ENCODE data around the gene DNAH12.
A peak's percentile ranks its signal among the peaks of the same experiment; 100 is the strongest.
"Not testable (repeated sequence)": the region's sequence is repeated elsewhere in the genome, so short reads cannot be mapped to it uniquely, and the experiment has no call there.

DNAH12 gene

GRCh38 chr3:57411715-57412114 is 132.4 kb downstream of the DNAH12 start:
- DNase-seq (ENCODE audit: low spot score) = no peak

GRCh38 chr3:57409471-57409870 is 134.7 kb downstream of the DNAH12 start:
- no peak for DNase-seq (ENCODE audit: low spot score)

GRCh38 chr3:57402675-57403074 is 141.5 kb downstream of the DNAH12 start:
- DNase-seq (ENCODE audit: low spot score) = no peak

- peak; percentile 76 for DNase-seq (ENCODE audit: low spot score)
These were observed 146.7 kb downstream of the DNAH12 start for GRCh38 chr3:57397175-57398026.

- DNase-seq (ENCODE audit: low spot score) = no peak
These were observed 150.2 kb downstream of the DNAH12 start for GRCh38 chr3:57393977-57394376.

GRCh38 chr3:57391767-57392166 is 152.4 kb downstream of the DNAH12 start:
- DNase-seq (ENCODE audit: low spot score) = no peak

GRCh38 chr3:57389271-57389670 is 154.9 kb downstream of the DNAH12 start:
- no peak for DNase-seq (ENCODE audit: low spot score)

DNA sequence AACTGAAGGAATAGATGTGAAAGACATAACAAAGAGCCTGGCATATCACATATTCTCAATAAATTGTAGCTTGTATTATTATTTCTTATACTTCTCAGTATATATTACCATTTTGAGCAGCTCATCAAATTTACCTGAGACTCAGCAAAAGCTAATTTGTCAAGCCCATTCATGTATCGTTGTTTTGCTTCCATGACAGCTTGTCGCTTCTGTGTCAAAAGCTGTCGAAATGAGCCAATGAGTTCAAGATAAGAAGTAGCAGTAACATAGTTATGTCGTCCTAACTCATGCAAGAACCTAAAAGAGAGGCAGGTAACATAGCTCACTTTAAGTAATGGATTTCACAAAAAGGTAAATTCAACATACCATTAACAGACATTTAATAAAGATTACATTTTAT is 157.8 kb downstream of the DNAH12 start:
- no peak for DNase-seq (ENCODE audit: low spot score)

DNA sequence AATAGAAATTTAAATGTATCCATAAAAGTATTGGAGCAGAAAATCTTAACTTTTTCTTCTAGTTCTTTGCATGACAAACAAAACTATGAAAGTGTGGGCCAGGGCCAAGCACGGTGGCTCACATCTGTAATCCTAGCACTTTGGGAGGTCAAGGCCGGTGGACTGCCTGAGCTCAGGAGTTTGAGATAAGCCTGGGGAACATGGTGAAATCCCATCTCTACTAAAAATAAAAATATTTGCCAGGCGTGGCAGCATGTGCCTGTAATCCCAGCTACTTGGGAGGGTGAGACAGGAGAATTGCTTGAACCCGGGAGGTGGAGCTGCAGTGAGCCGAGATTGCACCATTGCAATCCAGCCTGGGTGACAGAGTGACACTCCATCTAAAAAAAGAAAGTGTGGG is 158.6 kb downstream of the DNAH12 start:
- no peak for DNase-seq (ENCODE audit: low spot score)

DNA sequence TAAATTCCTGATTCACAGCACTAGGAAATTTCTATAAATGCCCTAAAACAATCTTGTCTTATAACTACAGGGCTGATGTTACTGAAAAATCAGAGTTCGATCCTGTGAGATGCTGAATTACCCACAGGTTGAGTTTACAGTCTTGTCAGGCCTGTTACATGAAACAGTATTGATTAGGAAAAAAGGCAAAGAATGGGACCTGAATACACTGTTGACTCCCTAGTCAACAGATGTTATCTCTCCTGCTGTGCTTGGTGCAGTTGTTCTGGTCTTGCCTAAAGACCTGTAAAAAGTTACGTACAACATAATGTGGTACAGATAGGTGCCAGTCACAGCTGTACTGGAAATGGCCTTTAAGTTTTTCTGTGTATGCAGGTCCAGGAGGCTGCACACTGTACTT is 160.3 kb downstream of the DNAH12 start:
- DNase-seq (ENCODE audit: low spot score) = no peak

DNA sequence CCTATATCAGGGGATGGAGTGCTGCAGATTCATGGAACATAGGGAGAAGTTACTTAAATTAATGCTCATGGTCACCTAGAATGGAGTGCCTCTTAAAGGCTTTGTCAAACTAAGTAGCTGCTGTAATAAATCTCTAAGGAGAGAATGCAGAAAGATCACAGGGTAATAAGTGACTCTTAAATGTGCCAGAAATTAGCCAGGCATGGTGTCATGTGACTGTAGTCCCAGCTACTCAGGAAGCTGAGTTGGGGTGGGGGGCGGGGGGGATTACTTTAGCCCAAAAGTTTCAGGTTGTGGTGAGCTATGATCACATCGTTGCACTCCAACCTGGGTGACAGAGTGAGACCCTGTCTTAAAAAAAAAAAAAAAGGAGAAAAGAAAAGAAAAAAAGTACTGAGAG is 160.7 kb downstream of the DNAH12 start:
- no peak for DNase-seq (ENCODE audit: low spot score)

GRCh38 chr3:57382933-57383332 is 161.2 kb downstream of the DNAH12 start:
- DNase-seq (ENCODE audit: low spot score) = no peak

DNA sequence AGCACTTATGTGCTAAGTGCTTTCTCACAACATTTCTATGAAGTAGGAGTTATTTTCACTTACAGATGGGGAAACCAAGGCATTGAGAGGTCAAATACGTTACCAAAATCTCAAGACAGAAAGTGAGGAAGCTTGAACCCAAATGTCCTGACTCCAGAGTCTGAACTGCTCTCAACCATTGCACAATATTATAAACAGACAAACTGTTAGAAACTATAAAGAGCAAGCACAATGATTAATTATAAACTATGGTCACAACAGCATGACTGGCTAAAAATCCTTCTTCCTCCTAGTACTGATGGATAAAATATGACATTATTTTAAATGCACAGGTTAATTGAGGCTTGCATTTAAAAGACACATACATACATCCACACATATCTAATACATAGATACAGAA is 173.8 kb downstream of the DNAH12 start:
- no peak for DNase-seq (ENCODE audit: low spot score)

DNA sequence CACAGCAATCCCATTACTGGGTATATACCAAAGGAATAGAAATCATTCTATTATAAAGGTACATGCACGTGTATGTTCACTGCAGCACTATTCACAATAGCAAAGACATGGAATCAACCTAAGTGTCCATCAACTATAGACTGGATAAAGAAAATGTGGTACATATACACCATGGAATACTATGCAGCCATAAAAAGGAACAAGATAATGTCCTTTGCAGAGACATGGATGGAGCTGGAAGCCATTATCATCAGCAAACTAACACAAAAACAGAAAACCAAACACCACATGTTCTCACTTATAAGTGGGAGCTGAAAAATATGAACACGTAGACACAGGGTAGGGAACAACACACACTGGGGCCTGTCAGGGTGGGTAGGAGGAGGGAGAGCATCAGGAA is 179.1 kb downstream of the DNAH12 start:
- DNase-seq (ENCODE audit: low spot score) = not testable (repeated sequence)

DNA sequence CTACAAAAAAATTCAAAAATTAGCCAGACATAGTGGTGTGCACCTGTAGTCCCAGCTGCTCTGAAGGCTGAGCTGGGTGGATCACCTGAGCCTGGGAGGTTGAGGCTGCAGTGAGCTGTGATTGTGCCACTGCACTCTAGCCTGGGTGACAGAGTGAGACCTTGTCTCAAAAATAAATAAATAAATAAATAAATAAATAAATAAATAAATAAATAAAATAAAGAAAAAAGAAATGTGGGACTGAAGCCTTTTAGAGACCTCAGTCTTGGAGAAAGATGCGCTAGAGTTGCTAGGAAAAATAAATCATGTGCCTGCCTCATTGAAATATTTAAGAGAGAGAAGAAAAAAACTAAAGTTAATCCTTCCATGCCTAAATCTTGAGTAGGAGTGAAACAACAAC is 187.9 kb downstream of the DNAH12 start:
- DNase-seq (ENCODE audit: low spot score) = not testable (repeated sequence)

- no peak for DNase-seq (ENCODE audit: low spot score)
These were observed 189.4 kb downstream of the DNAH12 start for GRCh38 chr3:57354768-57355167.

DNA sequence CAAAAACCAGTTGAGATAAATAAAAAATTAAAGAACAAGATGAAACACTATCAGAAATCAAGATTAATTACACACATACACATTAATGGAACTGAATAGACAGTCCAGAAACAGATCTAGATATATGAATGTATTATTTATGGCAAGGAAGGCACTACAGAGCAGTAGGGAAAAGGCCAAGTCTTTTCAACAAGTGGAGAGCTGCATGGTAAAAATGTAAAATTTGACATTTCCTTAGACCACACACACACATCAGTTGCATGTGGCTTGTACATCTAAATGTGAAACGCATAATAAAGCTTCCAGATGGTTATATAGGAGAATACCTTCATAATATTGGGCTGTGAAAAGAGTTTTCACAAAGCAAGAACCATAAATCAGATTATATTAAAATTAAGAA is 193.9 kb downstream of the DNAH12 start:
- DNase-seq (ENCODE audit: low spot score) = no peak

- not testable (repeated sequence) for DNase-seq (ENCODE audit: low spot score)
These were observed 205.0 kb downstream of the DNAH12 start for GRCh38 chr3:57339071-57339642.

- DNase-seq (ENCODE audit: low spot score) = not testable (repeated sequence)
These were observed 205.7 kb downstream of the DNAH12 start for GRCh38 chr3:57338272-57339070.

DNA sequence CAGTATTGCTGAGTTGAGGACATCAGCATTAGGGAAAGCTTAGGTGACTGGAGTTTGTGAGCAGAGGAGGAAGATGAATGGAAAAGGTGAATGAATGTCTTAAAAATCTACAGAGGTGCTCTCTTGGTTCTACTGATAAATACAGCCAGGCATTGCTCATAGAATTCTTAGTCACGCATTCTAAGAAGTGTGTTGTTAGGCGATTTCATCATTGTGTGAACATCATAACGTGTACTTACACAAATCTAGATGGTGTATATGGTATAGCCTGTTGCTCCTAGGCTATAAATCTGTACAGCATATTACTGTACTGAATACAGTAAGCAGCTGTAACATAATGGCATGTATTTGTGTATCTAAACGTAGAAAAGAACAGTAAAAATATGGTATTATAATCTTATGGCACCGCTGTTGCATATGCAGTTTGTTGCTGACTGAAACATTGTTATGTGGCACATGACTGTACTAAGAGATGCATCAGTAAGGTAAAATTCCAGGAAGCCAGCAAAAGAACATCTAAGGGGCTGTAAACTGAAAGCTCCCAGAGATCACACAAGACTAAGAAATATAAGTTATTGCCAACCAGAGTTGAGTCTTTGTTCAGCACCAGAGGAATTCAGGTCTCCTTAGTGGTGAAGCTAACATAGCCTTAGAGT is 208.7 kb downstream of the DNAH12 start:
- no peak for DNase-seq (ENCODE audit: low spot score)

GRCh38 chr3:57331078-57331610 is 213.0 kb downstream of the DNAH12 start:
- no peak for DNase-seq (ENCODE audit: low spot score)

DNA sequence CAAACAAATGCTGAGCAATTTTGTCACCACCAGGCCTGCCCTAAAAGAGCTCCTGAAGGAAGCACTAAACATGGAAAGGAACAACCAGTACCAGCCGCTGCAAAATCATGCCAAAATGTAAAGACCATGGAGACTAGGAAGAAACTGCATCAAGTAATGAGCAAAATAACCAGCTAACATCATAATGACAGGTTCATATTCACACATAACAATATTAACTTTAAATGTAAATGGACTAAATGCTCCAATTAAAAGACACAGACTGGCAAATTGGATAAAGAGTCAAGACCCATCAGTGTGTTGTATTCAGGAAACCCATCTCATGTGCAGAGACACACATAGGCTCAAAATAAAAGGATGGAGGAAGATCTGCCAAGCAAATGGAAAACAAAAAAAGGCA is 217.6 kb downstream of the DNAH12 start:
- not testable (repeated sequence) for DNase-seq (ENCODE audit: low spot score)
